NCI-H1417 treated with DMSO at 0.1 percent for 48 hours (cell line): ENCODE data around the gene FAM20A.

ENCODE experiments used
- DNase-seq: peaks from one replicate; lab custom pipeline; 2025; lab: John Stamatoyannopoulos, UW

The FAM20A gene

GRCh38 chr17:68565661-68566441 is 35.3 kb downstream of the FAM20A start:
- DNase-seq: no peak

- no peak for DNase-seq
Observed at GRCh38 chr17:68564415-68565111, 36.6 kb downstream of the FAM20A start.

- no peak for DNase-seq
Observed at GRCh38 chr17:68562736-68563135, 38.4 kb downstream of the FAM20A start.

- no peak for DNase-seq
Observed at GRCh38 chr17:68560966-68561720, 40.0 kb downstream of the FAM20A start.

GRCh38 chr17:68559316-68559715 is 41.9 kb downstream of the FAM20A start:
- no peak for DNase-seq

GRCh38 chr17:68556551-68556950 is 44.6 kb downstream of the FAM20A start:
- no peak for DNase-seq

GRCh38 chr17:68544111-68544915 is 56.9 kb downstream of the FAM20A start:
- DNase-seq: no peak

- no peak for DNase-seq
Observed at GRCh38 chr17:68542698-68543463, 58.3 kb downstream of the FAM20A start.

- DNase-seq: no peak
Observed at GRCh38 chr17:68541816-68542215, 59.4 kb downstream of the FAM20A start.

GRCh38 chr17:68540981-68541380 is 60.2 kb downstream of the FAM20A start:
- no peak for DNase-seq

GRCh38 chr17:68539548-68540467 is 61.4 kb downstream of the FAM20A start:
- DNase-seq: no peak

GRCh38 chr17:68535922-68536321 is 65.2 kb downstream of the FAM20A start:
- DNase-seq: no peak

GRCh38 chr17:68534695-68535088 is 66.5 kb downstream of the FAM20A start:
- DNase-seq: no peak

- no peak for DNase-seq
Observed at GRCh38 chr17:68533887-68534694, 67.1 kb downstream of the FAM20A start.

- DNase-seq: no peak
Observed at GRCh38 chr17:68532826-68533225, 68.3 kb downstream of the FAM20A start.

GRCh38 chr17:68531252-68531651 is 69.9 kb downstream of the FAM20A start:
- DNase-seq: no peak

- no peak for DNase-seq
Observed at GRCh38 chr17:68527314-68527713, 73.9 kb downstream of the FAM20A start.

- DNase-seq: no peak
Observed at GRCh38 chr17:68526548-68526947, 74.6 kb downstream of the FAM20A start.

GRCh38 chr17:68522266-68522665 is 78.9 kb downstream of the FAM20A start:
- no peak for DNase-seq
